ENCODE data around the gene ITGBL1.

Gene ITGBL1

GRCh38 chr13:101452519-101453485, at the start of gene ITGBL1:
TSS of gene ITGBL1 (plus strand) at chr13:101452675. CDS start at chr13:101452834, 159 bp downstream.
- DNase-seq (ENCODE audit: low spot score) = no peak

GRCh38 chr13:101406791-101407190, 45.7 kb upstream of the ITGBL1 start:
- DNase-seq (ENCODE audit: low spot score) = no peak

GRCh38 chr13:101408154-101408553, 44.3 kb upstream of the ITGBL1 start:
- DNase-seq (ENCODE audit: low spot score) = no peak

GRCh38 chr13:101408992-101409656, 43.4 kb upstream of the ITGBL1 start:
- DNase-seq (ENCODE audit: low spot score) = no peak

GRCh38 chr13:101412076-101412475, 40.4 kb upstream of the ITGBL1 start:
- no peak for DNase-seq (ENCODE audit: low spot score)

GRCh38 chr13:101415358-101416174, 36.9 kb upstream of the ITGBL1 start:
- peak; percentile 29 for DNase-seq (ENCODE audit: low spot score)

- peak; percentile 64 for DNase-seq (ENCODE audit: low spot score)
Observed at GRCh38 chr13:101416181-101417042, 36.1 kb upstream of the ITGBL1 start, which contains the start of gene NALCN. TSS of gene NALCN (minus strand) at chr13:101416508. CDS start at chr13:101399126, 17,382 bp downstream.

- no peak for DNase-seq (ENCODE audit: low spot score)
Observed at GRCh38 chr13:101417043-101417406, 35.5 kb upstream of the ITGBL1 start.

GRCh38 chr13:101417501-101417900, 35.0 kb upstream of the ITGBL1 start:
- DNase-seq (ENCODE audit: low spot score) = no peak

GRCh38 chr13:101423872-101424271, 28.6 kb upstream of the ITGBL1 start:
- DNase-seq (ENCODE audit: low spot score) = no peak

- no peak for DNase-seq (ENCODE audit: low spot score)
Observed at GRCh38 chr13:101424381-101425155, 27.9 kb upstream of the ITGBL1 start.

- no peak for DNase-seq (ENCODE audit: low spot score)
Observed at GRCh38 chr13:101425156-101425471, 27.4 kb upstream of the ITGBL1 start.

- DNase-seq (ENCODE audit: low spot score) = no peak
Observed at GRCh38 chr13:101425623-101426022, 26.9 kb upstream of the ITGBL1 start.

GRCh38 chr13:101429733-101430132, 22.7 kb upstream of the ITGBL1 start:
- no peak for DNase-seq (ENCODE audit: low spot score)

- DNase-seq (ENCODE audit: low spot score) = no peak
Observed at GRCh38 chr13:101433895-101434294, 18.6 kb upstream of the ITGBL1 start.

- DNase-seq (ENCODE audit: low spot score) = no peak
Observed at GRCh38 chr13:101434486-101434885, 18.0 kb upstream of the ITGBL1 start.

- no peak for DNase-seq (ENCODE audit: low spot score)
Observed at GRCh38 chr13:101447852-101448251, 4.6 kb upstream of the ITGBL1 start.

GRCh38 chr13:101449790-101450748, 2.4 kb upstream of the ITGBL1 start:
- DNase-seq (ENCODE audit: low spot score) = no peak

GRCh38 chr13:101450749-101451130, 1.7 kb upstream of the ITGBL1 start:
- DNase-seq (ENCODE audit: low spot score) = no peak

Measured in iPS-NIHi11 (cell line).